Prostate gland (tissue), 2 donors: ENCODE measurements around the gene PSMB11.

Source experiments
- POLR2A ChIP-seq: fragments of 450-650 bp; IDR thresholded peaks from one replicate; pipeline ENCODE4 v1.6.1; 2016; ENCODE audit warnings: antibody characterized with exemption, mild to moderate bottlenecking
- POLR2AphosphoS5 ChIP-seq: sonication (generic); formaldehyde crosslinking; IDR thresholded peaks from one replicate; pipeline ENCODE4 v1.6.1; 2017; ENCODE audit warnings: antibody characterized with exemption
- TF ChIP-seq, protein P1 (sequence below), 4 experiments: fragments of 200-600 bp in 2 of 4; fragments of 450-650 bp in 2 of 4; sonication (generic) in 2 of 4; IDR thresholded peaks; 1 replicate in 3 of 4; 2 replicates in 1 of 4; pipeline ENCODE4 v1.5.1; 2016 to 2019; ENCODE audit warnings: antibody characterized with exemption in 4 of 4, mild to moderate bottlenecking in 2 of 4, moderate library complexity in 2 of 4

DNA sequence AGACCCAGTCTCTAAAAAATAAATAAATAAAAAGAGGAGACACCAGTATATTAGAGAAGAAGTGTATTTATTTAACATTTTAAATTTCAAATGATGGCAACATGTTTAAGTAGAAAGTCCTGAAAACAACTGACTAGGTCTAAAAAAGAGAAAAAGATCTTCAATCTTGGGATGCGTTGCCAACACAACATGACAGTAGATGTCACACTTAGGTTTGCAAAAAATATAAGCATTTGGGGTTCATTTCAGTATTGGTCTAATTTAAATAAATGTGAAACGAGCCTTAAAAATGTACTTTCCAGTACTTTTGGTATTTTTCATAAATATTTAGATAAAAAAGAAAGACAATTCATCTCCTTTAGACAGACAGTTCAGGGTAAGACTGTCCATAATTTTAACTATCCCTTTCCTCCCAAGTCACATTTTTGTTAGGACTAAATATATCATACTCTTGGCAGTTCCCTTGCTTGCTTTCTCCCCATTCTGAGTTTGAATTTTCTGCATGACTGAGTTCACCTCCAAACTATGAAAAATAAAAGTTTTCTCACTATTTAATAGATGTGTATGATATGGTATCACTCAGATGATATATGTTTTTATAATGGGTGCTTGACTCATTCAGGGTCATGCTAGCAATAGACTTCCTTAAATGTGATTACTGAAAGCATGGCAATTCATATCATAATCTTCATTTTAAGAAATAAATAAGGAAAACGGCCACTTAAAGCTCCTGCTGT lies 36.4 kb upstream of the PSMB11 start:
- TF ChIP-seq POLR2A (no peak), POLR2AphosphoS5 (no peak)
- TF ChIP-seq, protein P1, sequence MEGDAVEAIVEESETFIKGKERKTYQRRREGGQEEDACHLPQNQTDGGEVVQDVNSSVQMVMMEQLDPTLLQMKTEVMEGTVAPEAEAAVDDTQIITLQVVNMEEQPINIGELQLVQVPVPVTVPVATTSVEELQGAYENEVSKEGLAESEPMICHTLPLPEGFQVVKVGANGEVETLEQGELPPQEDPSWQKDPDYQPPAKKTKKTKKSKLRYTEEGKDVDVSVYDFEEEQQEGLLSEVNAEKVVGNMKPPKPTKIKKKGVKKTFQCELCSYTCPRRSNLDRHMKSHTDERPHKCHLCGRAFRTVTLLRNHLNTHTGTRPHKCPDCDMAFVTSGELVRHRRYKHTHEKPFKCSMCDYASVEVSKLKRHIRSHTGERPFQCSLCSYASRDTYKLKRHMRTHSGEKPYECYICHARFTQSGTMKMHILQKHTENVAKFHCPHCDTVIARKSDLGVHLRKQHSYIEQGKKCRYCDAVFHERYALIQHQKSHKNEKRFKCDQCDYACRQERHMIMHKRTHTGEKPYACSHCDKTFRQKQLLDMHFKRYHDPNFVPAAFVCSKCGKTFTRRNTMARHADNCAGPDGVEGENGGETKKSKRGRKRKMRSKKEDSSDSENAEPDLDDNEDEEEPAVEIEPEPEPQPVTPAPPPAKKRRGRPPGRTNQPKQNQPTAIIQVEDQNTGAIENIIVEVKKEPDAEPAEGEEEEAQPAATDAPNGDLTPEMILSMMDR (IDR thresholded peaks at IDR 0.05) = no peak
